SH-SY5Y (cell line): ENCODE measurements around the gene ZNF280D.

Experiments
- GATA2 ChIP-seq: IDR thresholded peaks from 2 replicates; pipeline ENCODE4 v1.6.1; 2011; ENCODE audit warnings: mild to moderate bottlenecking, low read depth, low read length
- GATA3 ChIP-seq: IDR thresholded peaks from 2 replicates; pipeline ENCODE4 v1.6.1; 2011; ENCODE audit warnings: low read depth, mild to moderate bottlenecking, low read length, moderate library complexity

The ZNF280D gene

GRCh38 chr15:56690733-56691132, 42.6 kb downstream of the ZNF280D start:
- no peak for TF ChIP-seq GATA2
- TF ChIP-seq GATA3: no peak

- TF ChIP-seq GATA2 (no peak), GATA3 (no peak)
Measured at GRCh38 chr15:56683908-56684307, 49.4 kb downstream of the ZNF280D start.

- TF ChIP-seq GATA2 (no peak), GATA3 (no peak)
Measured at GRCh38 chr15:56681113-56681512, 52.2 kb downstream of the ZNF280D start.

- no peak for TF ChIP-seq GATA3
- no peak for TF ChIP-seq GATA2
Measured at GRCh38 chr15:56679225-56679624, 54.1 kb downstream of the ZNF280D start.

- TF ChIP-seq GATA3 (no peak), GATA2 (no peak)
Measured at GRCh38 chr15:56678571-56678970, 54.7 kb downstream of the ZNF280D start.

- TF ChIP-seq GATA2 (no peak), GATA3 (no peak)
Measured at GRCh38 chr15:56677271-56677670, 56.0 kb downstream of the ZNF280D start.

GRCh38 chr15:56675930-56676329, 57.4 kb downstream of the ZNF280D start:
- no peak for TF ChIP-seq GATA3
- no peak for TF ChIP-seq GATA2

- TF ChIP-seq GATA2 (no peak), GATA3 (no peak)
Measured at GRCh38 chr15:56674857-56675256, 58.5 kb downstream of the ZNF280D start.

- TF ChIP-seq GATA3: no peak
- TF ChIP-seq GATA2: no peak
Measured at GRCh38 chr15:56672721-56673120, 60.6 kb downstream of the ZNF280D start.

GRCh38 chr15:56667517-56667916, 65.8 kb downstream of the ZNF280D start:
- no peak for TF ChIP-seq GATA3
- TF ChIP-seq GATA2: no peak

GRCh38 chr15:56660943-56661342, 72.4 kb downstream of the ZNF280D start:
- TF ChIP-seq GATA2 (no peak), GATA3 (no peak)

- no peak for TF ChIP-seq GATA3
- no peak for TF ChIP-seq GATA2
Measured at GRCh38 chr15:56659197-56659596, 74.1 kb downstream of the ZNF280D start.

GRCh38 chr15:56654624-56655023, 78.7 kb downstream of the ZNF280D start:
- no peak for TF ChIP-seq GATA2
- TF ChIP-seq GATA3: no peak

GRCh38 chr15:56654216-56654615, 79.1 kb downstream of the ZNF280D start:
- TF ChIP-seq GATA2 (no peak), GATA3 (no peak)

GRCh38 chr15:56653787-56654186, 79.5 kb downstream of the ZNF280D start:
- no peak for TF ChIP-seq GATA2
- TF ChIP-seq GATA3: no peak

GRCh38 chr15:56653107-56653506, 80.2 kb downstream of the ZNF280D start:
- TF ChIP-seq GATA2: no peak
- no peak for TF ChIP-seq GATA3

GRCh38 chr15:56648311-56648710, 85.0 kb downstream of the ZNF280D start:
- TF ChIP-seq GATA3: no peak
